GM21423 (cell line): ENCODE data around the gene UPK3B.
"Not testable (repeated sequence)": the region's sequence is repeated elsewhere in the genome, so short reads cannot be mapped to it uniquely, and the experiment has no call there.

Source experiments
- ATAC-seq: cut with Tn5 transposase; IDR thresholded peaks from one replicate; pipeline ENCODE4 v1.9.1; 2021; ENCODE audit warnings: mild to moderate bottlenecking, moderate library complexity; ENCODE audit not compliant: unreplicated experiment

The UPK3B gene

GRCh38 chr7:76487969-76488368 lies 22.4 kb upstream of the UPK3B start:
- ATAC-seq, result not testable (repeated sequence)

GRCh38 chr7:76492139-76492538 lies 18.2 kb upstream of the UPK3B start:
- not testable (repeated sequence) for ATAC-seq

- not testable (repeated sequence) for ATAC-seq
Observed at GRCh38 chr7:76495717-76496116, 14.6 kb upstream of the UPK3B start.

GRCh38 chr7:76497918-76498582 lies 12.3 kb upstream of the UPK3B start:
- ATAC-seq, result not testable (repeated sequence)

GRCh38 chr7:76498583-76499200 lies 11.7 kb upstream of the UPK3B start:
- not testable (repeated sequence) for ATAC-seq

- ATAC-seq, result not testable (repeated sequence)
Observed at GRCh38 chr7:76499201-76499923, 11.0 kb upstream of the UPK3B start.

- ATAC-seq, result not testable (repeated sequence)
Observed at GRCh38 chr7:76499924-76500241, 10.5 kb upstream of the UPK3B start.

- ATAC-seq, result not testable (repeated sequence)
Observed at GRCh38 chr7:76502224-76502623, 8.1 kb upstream of the UPK3B start.

- not testable (repeated sequence) for ATAC-seq
Observed at GRCh38 chr7:76502836-76503235, 7.5 kb upstream of the UPK3B start.

- not testable (repeated sequence) for ATAC-seq
Observed at GRCh38 chr7:76503244-76503643, 7.1 kb upstream of the UPK3B start.

- not testable (repeated sequence) for ATAC-seq
Observed at GRCh38 chr7:76504351-76505167, 5.8 kb upstream of the UPK3B start.

- ATAC-seq, result no peak
Observed at GRCh38 chr7:76505168-76506080, 4.9 kb upstream of the UPK3B start.

GRCh38 chr7:76506081-76506440 lies 4.3 kb upstream of the UPK3B start:
- no peak for ATAC-seq

- ATAC-seq, result not testable (repeated sequence)
Observed at GRCh38 chr7:76506643-76507042, 3.7 kb upstream of the UPK3B start.

GRCh38 chr7:76507723-76508406 lies 2.5 kb upstream of the UPK3B start:
- ATAC-seq, result no peak

GRCh38 chr7:76511200-76511910 lies 1.0 kb downstream of the UPK3B start:
- ATAC-seq, result not testable (repeated sequence)

- not testable (repeated sequence) for ATAC-seq
Observed at GRCh38 chr7:76511911-76512885, 1.8 kb downstream of the UPK3B start.
